GM21360 (cell line): Measurements from ENCODE around the gene ABCC6.
"Not testable (repeated sequence)": the region's sequence is repeated elsewhere in the genome, so short reads cannot be mapped to it uniquely, and the experiment has no call there.

Experiments
- ATAC-seq: cut with Tn5 transposase; IDR thresholded peaks from one replicate; pipeline ENCODE4 v1.9.1; 2021; ENCODE audit warnings: mild to moderate bottlenecking, moderate library complexity; ENCODE audit not compliant: unreplicated experiment

The ABCC6 gene

GRCh38 chr16:16162591-16162990 is 60.7 kb downstream of the ABCC6 start:
- no peak for ATAC-seq

GRCh38 chr16:16161840-16162239 is 61.5 kb downstream of the ABCC6 start:
- not testable (repeated sequence) for ATAC-seq

GRCh38 chr16:16161319-16161718 is 62.0 kb downstream of the ABCC6 start:
- no peak for ATAC-seq

GRCh38 chr16:16159662-16160061 is 63.6 kb downstream of the ABCC6 start:
- no peak for ATAC-seq

GRCh38 chr16:16158741-16159374 is 64.4 kb downstream of the ABCC6 start:
- no peak for ATAC-seq

- no peak for ATAC-seq
These were observed 65.1 kb downstream of the ABCC6 start for GRCh38 chr16:16158082-16158658.

- no peak for ATAC-seq
These were observed 66.1 kb downstream of the ABCC6 start for GRCh38 chr16:16157166-16157565.

- no peak for ATAC-seq
These were observed 68.1 kb downstream of the ABCC6 start for GRCh38 chr16:16155234-16155633.

- no peak for ATAC-seq
These were observed 68.9 kb downstream of the ABCC6 start for GRCh38 chr16:16154281-16154951.

- not testable (repeated sequence) for ATAC-seq
These were observed 70.3 kb downstream of the ABCC6 start for GRCh38 chr16:16153000-16153399.

- ATAC-seq = no peak
These were observed 72.0 kb downstream of the ABCC6 start for GRCh38 chr16:16151315-16151714.

GRCh38 chr16:16150878-16151152 is 72.5 kb downstream of the ABCC6 start:
- ATAC-seq = no peak

GRCh38 chr16:16150117-16150877 is 73.0 kb downstream of the ABCC6 start:
- ATAC-seq = no peak

GRCh38 chr16:16149710-16150116 is 73.6 kb downstream of the ABCC6 start:
- no peak for ATAC-seq

- no peak for ATAC-seq
These were observed 74.5 kb downstream of the ABCC6 start for GRCh38 chr16:16148755-16149154.

GRCh38 chr16:16148000-16148599 is 75.2 kb downstream of the ABCC6 start:
- ATAC-seq = not testable (repeated sequence)

- ATAC-seq = no peak
These were observed 75.8 kb downstream of the ABCC6 start for GRCh38 chr16:16147316-16147999.

GRCh38 chr16:16146380-16147315 is 76.6 kb downstream of the ABCC6 start:
- ATAC-seq = no peak

- no peak for ATAC-seq
These were observed 78.0 kb downstream of the ABCC6 start for GRCh38 chr16:16145286-16145685.

GRCh38 chr16:16144416-16144815 is 78.9 kb downstream of the ABCC6 start:
- no peak for ATAC-seq
